HG03045 (cell line): Measurements from ENCODE around the gene SVOPL.
"Not testable (repeated sequence)": the region's sequence is repeated elsewhere in the genome, so short reads cannot be mapped to it uniquely, and the experiment has no call there.

Experiments used
- ATAC-seq: cut with Tn5 transposase; IDR thresholded peaks from one replicate; pipeline ENCODE4 v1.9.1; 2021; ENCODE audit warnings: mild to moderate bottlenecking, moderate library complexity; ENCODE audit not compliant: unreplicated experiment

Gene SVOPL

GRCh38 chr7:138705167-138705566 is 4.0 kb upstream of the SVOPL start:
- no peak for ATAC-seq

DNA sequence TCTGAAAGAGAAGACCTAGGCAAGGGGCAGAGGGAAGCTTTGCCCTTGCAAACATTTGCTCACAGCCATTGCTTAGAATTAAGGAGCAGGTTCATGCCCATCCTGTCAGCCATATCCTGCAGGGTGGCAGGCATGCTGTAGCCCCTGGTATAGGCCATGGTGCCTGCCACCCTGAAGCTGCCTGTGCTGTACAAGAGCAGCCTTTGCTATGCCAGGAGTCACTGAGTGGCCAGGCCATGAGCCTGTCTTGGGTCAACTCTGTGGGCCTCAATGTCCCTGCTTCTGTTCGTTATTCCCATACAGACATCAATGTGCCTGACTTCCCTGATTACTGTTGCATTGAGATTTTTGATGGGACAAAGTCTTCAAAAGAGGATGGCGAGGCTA is 368 bp upstream of the SVOPL start:
- no peak for ATAC-seq

- no peak for ATAC-seq
These were observed 1.5 kb downstream of the SVOPL start for GRCh38 chr7:138699661-138700060.

DNA sequence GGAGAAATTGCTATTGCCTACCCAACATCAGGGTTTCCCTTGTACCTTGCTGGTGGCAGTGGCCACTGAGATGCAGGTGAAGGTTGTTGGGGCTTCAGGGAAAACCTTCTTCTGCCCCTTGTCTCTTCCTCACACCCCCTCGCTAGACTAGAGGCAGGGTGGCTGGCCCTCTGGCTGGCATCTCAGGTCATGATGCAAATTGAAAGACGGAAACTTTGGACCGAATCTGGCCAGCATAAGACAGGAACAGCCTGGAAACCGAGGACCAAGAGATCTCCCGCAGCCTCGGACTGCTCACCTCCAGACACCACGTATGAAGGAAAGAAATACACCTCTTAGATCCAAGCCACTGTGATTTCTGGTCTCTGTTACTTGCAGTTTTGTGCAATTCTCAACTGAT is 2.9 kb downstream of the SVOPL start:
- no peak for ATAC-seq

- no peak for ATAC-seq
These were observed 3.5 kb downstream of the SVOPL start for GRCh38 chr7:138697535-138698182.

DNA sequence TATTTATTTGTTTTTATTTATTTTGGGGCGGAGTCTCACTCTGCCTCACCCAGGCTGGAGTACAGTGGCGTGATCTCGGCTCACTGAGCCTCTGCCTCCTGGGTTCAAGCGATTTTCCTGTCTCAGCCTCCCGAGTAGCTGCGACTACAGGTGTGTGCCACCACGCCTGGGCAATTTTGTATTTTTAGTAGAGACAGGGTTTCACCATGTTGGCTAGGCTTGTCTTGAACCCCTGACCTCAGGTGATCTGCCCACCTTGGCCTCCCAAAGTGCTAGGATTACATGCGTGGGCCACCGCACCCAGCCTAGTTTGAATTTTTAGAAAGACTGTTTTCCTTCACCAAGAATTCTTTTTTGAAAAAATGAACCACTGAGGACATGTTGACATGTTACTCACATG is 5.4 kb downstream of the SVOPL start:
- ATAC-seq: not testable (repeated sequence)

- no peak for ATAC-seq
These were observed 6.1 kb downstream of the SVOPL start for GRCh38 chr7:138695106-138695505.

GRCh38 chr7:138691178-138691577 is 10.0 kb downstream of the SVOPL start:
- ATAC-seq: no peak

DNA sequence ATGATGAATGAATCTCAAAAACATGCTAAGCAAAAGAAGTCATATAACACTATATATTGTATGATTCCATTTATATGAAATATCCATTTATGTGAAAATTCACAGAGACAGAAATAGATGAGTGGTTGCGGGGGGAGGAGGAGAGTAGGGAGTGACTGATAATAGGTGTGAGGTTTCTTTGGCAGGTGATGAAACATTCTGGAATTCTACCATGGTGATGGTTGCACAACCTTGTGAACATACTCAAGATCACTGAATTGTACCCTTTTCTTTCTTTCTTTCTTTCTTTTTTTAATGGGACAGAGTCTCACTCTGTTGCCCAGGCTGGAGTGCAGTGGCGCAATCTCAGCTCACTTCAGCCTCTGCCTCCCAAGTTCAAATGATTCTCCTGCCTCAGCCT is 10.7 kb downstream of the SVOPL start:
- ATAC-seq: no peak

- not testable (repeated sequence) for ATAC-seq
These were observed 13.1 kb downstream of the SVOPL start for GRCh38 chr7:138688037-138688436.

GRCh38 chr7:138684340-138684739 is 16.8 kb downstream of the SVOPL start:
- no peak for ATAC-seq

DNA sequence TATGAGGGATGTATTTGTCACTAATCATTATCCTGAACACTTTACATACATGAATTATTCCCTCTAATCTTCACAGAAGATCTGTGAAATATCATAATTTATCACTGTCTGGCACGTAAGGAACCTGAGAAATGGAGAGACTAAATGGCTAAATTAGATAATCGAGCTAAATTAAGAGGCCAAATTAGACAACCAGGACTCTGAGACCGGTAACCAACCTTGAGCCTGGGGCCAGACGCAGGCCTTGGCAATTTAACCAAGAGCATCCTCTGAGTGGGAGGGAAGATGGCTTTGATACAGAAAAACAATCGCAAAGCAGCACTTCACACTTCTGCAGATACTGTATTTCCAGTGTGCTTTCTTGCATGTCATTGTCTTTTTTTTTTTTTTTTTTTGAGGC is 21.4 kb downstream of the SVOPL start:
- ATAC-seq: no peak

GRCh38 chr7:138670594-138670993 is 30.6 kb downstream of the SVOPL start:
- no peak for ATAC-seq

DNA sequence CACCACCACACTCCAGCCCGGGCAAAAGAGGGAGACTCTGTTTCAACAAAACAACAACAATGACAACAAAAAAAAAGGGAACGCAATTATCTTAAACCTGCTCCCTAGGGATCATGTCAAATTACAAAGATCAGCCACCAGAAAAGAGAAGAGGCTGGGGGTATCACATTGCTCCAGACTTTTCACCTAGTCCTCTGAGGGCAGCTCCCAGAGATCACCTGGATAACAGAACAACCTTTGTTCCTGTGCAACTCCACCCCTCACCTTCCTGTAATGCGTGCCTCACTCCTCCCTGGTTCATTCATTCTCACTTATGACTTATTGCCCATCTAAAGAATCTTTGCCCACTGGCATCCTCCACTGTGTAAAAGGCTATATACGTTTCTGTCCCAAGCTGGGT is 31.8 kb downstream of the SVOPL start:
- ATAC-seq: no peak

GRCh38 chr7:138668946-138669345 is 32.2 kb downstream of the SVOPL start:
- no peak for ATAC-seq

DNA sequence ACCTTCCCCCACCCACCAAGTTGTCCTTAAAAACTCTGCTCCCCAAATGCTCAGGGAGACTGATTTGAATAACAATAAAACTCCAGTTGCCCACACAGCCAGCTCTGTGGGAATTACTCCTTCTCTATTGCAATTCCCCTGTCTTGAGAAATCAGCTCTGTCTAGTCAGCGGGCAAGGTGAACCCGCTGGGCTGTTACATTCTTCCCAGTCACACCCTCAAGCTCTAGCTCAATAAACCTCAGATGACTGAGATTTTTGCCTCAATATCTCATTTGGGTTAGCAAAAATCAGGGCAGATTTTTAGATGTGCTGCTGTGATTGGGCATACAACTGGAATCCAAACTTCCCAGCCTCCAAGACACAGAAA is 32.9 kb downstream of the SVOPL start:
- no peak for ATAC-seq

- ATAC-seq: no peak
These were observed 33.5 kb downstream of the SVOPL start for GRCh38 chr7:138667535-138668228.

DNA sequence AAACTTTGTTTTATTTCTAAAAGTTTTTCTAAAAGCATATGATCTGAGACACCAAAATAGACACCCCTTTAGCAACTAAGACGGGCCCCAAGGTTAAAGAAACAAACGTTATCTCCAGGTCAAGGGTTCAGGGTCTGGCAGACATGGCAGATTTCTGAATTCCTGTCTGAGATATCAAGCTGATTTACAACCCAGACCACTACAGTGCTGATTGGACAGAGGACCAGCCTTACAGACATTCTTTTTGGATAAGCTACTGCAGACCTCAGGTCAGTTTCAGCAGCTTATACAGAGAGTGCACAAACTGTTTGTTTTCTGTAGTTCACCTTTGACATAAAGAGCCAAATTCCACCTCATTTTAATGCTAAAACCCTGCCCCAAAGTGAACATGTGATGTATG is 34.8 kb downstream of the SVOPL start:
- no peak for ATAC-seq

GRCh38 chr7:138665669-138666140 is 35.5 kb downstream of the SVOPL start:
- no peak for ATAC-seq

- ATAC-seq: no peak
These were observed 35.9 kb downstream of the SVOPL start for GRCh38 chr7:138665249-138665648.

DNA sequence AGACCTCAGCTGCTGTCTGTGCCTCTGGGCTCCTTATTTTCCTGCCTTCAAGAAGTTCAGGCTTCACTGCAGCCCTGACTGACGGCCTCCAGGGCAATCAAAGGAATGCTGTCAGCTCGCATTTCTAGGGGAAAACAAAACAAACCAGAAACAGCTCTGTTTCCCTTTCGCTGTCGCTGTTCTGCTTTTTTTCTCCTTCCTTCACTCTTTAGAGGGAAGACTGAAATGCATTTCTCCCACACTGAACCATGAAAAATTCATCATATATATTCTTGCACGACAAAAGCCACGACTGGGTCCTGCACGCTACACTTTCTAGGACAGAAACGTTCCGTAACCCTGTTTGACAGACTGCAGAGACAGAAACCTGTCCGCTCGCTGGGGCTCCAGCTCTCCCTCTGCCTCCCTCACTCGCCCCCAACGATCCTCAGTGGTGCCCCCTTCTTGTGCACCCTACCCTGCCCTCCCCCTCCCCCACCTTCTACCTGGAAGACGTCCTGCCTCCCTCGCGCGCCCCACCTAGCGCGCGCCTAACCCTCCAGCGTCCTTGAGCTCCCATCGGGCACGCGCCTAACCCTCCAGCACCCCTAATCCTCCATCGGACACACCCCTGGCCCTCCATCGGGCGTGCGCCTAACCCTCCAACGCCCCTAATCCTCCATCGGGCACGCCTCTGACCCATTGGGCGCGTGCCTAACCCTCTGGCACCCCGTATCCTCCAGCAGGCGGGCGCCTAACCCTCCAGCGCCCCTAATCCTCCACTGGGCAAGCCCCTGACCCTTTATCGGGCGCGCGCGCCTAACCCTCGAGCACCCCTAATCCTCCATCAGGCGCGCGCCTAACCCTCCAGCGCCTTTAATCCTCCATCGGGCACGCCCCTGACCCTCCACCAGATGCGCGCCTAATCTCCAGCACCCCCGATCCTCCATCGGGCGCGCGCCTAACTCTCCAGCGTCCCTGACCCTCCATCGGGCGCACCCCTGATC is 37.1 kb downstream of the SVOPL start:
- ATAC-seq: no peak

- ATAC-seq: no peak
These were observed 38.2 kb downstream of the SVOPL start for GRCh38 chr7:138662991-138663320.
